ENCODE results near the gene TMEM207.

TMEM207 gene

GRCh38 chr3:190430906-190431305 is 18.8 kb downstream of the TMEM207 start:
- Histone ChIP-seq H3K9ac (ENCODE audit: low read depth, low read length) (no peak overlapping the region), H3K36me3 (ENCODE audit: insufficient read depth, low read length) (no peaks in the 10 kb centered on the region), H3K9me3 (ENCODE audit: control insufficient read depth, insufficient read depth, low read length) (no peaks in the 10 kb centered on the region), H3K4me1 (ENCODE audit: insufficient read depth, low read length) (no peaks in the 10 kb centered on the region)

DNA sequence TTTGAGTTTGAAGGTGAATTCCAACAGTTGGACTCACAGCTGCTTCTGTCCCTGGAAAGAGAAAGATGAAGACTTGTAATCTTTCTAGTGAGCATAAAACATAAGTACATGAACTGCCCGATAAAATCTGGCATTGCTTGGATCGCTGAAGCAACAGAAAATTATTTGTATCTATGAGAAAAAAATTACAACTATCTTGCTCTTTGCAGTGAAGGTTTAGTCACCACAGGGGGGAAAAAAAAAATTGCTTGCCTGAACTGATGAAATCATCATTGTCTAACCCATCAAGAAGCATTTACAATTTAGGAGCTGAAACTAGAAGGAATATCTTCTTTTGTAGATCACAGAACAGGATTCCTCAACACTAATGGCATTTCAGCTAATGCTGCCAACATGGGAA is 20.0 kb downstream of the TMEM207 start:
- Histone ChIP-seq H3K4me1 (ENCODE audit: insufficient read depth, low read length) (no peaks in the 10 kb centered on the region), H3K9ac (ENCODE audit: low read depth, low read length) (no peak overlapping the region), H3K36me3 (ENCODE audit: insufficient read depth, low read length) (no peaks in the 10 kb centered on the region), H3K9me3 (ENCODE audit: control insufficient read depth, insufficient read depth, low read length) (no peaks in the 10 kb centered on the region)

GRCh38 chr3:190426806-190427507 is 22.7 kb downstream of the TMEM207 start:
- Histone ChIP-seq H3K4me1 (ENCODE audit: insufficient read depth, low read length) (no peaks in the 10 kb centered on the region), H3K9me3 (ENCODE audit: control insufficient read depth, insufficient read depth, low read length) (no peaks in the 10 kb centered on the region), H3K9ac (ENCODE audit: low read depth, low read length) (no peak overlapping the region), H3K36me3 (ENCODE audit: insufficient read depth, low read length) (no peaks in the 10 kb centered on the region)

- H3K4me1 ChIP-seq (ENCODE audit: insufficient read depth, low read length), result no peaks in the 10 kb centered on the region
- no peaks in the 10 kb centered on the region for H3K36me3 ChIP-seq (ENCODE audit: insufficient read depth, low read length)
- no peak overlapping the region for H3K9ac ChIP-seq (ENCODE audit: low read depth, low read length)
- H3K9me3 ChIP-seq (ENCODE audit: control insufficient read depth, insufficient read depth, low read length), result no peaks in the 10 kb centered on the region
Measured at GRCh38 chr3:190425833-190426232, 23.9 kb downstream of the TMEM207 start.

- Histone ChIP-seq H3K36me3 (ENCODE audit: insufficient read depth, low read length) (no peaks in the 10 kb centered on the region), H3K9ac (ENCODE audit: low read depth, low read length) (no peak overlapping the region), H3K4me1 (ENCODE audit: insufficient read depth, low read length) (no peaks in the 10 kb centered on the region), H3K9me3 (ENCODE audit: control insufficient read depth, insufficient read depth, low read length) (no peaks in the 10 kb centered on the region)
Measured at GRCh38 chr3:190424478-190425439, 24.9 kb downstream of the TMEM207 start.

GRCh38 chr3:190424108-190424477 is 25.6 kb downstream of the TMEM207 start:
- no peaks in the 10 kb centered on the region for H3K4me1 ChIP-seq (ENCODE audit: insufficient read depth, low read length)
- H3K9ac ChIP-seq (ENCODE audit: low read depth, low read length), result no peak overlapping the region
- no peaks in the 10 kb centered on the region for H3K9me3 ChIP-seq (ENCODE audit: control insufficient read depth, insufficient read depth, low read length)
- H3K36me3 ChIP-seq (ENCODE audit: insufficient read depth, low read length), result no peaks in the 10 kb centered on the region

- Histone ChIP-seq H3K9me3 (ENCODE audit: control insufficient read depth, insufficient read depth, low read length) (no peaks in the 10 kb centered on the region; the same call in 1 of the 2 replicates), H3K4me1 (ENCODE audit: insufficient read depth, low read length) (no peaks in the 10 kb centered on the region), H3K36me3 (ENCODE audit: insufficient read depth, low read length) (no peaks in the 10 kb centered on the region), H3K9ac (ENCODE audit: low read depth, low read length) (no peak overlapping the region)
Measured at GRCh38 chr3:190414297-190414696, 35.4 kb downstream of the TMEM207 start.

DNA sequence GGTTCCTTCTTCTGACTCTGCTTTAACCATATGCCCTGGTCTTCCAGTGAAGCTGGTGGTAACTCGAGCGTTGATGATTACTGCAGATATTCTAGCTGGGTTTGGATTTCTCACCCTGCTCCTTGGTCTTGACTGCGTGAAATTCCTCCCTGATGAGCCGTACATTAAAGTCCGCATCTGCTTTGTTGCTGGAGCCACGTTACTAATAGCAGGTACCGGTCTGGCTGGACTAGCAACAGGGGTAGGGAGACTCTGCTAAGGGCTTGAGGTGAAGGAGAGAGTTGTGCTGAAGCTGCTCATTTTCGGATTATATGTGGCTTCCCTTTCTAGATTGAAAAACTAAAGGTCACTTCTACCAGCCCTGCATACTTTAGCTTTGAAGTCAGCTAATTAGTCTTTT is 45.0 kb downstream of the TMEM207 start:
- H3K4me1 ChIP-seq (ENCODE audit: insufficient read depth, low read length), result no peaks in the 10 kb centered on the region
- H3K9ac ChIP-seq (ENCODE audit: low read depth, low read length), result no peak overlapping the region
- H3K36me3 ChIP-seq (ENCODE audit: insufficient read depth, low read length), result no peaks in the 10 kb centered on the region
- H3K9me3 ChIP-seq (ENCODE audit: control insufficient read depth, insufficient read depth, low read length), result no peaks in the 10 kb centered on the region; the same call in 1 of the 2 replicates

DNA sequence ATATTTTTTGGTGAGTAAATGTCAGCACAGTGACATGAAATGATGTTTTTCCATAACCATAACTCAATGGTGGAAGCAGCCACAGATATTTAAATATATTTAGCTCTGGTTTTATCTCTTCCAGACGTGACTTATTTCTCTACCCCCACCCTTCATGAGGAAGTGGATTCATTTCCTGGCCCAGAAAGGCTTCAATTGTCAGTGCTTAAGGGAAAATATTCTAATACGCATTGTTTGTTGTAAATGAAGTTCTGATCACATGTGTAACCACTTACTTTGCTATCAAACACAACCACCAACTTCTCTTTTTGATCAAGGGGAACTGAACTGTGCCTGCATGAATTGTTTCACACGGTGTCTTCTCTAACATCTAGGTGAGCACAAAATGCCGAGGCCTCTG is 47.7 kb downstream of the TMEM207 start:
- H3K9me3 ChIP-seq (ENCODE audit: control insufficient read depth, insufficient read depth, low read length), result no peaks in the 10 kb centered on the region; the same call in 1 of the 2 replicates
- H3K36me3 ChIP-seq (ENCODE audit: insufficient read depth, low read length), result no peaks in the 10 kb centered on the region
- H3K9ac ChIP-seq (ENCODE audit: low read depth, low read length), result no peak overlapping the region
- no peaks in the 10 kb centered on the region for H3K4me1 ChIP-seq (ENCODE audit: insufficient read depth, low read length)

DNA sequence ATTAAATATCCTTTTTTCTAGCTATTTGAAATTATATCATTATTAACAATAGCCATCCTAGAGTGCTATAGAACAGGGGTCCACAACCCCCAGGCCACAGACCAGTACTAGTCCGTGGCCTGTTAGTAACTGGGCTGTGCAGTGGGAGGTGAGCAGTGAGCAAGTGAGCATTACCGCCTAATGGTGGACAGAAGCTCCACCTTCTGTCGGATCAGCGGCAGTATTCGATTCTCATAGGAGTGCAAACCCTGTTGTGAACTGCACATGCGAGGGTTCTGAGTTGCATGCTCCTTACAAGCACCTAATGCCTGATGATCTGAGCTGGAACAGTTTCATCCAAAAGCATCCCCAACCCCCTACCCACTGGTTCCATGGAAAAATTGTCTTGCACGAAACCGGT is 50.0 kb downstream of the TMEM207 start:
- Histone ChIP-seq H3K4me1 (ENCODE audit: insufficient read depth, low read length) (no peaks in the 10 kb centered on the region), H3K9me3 (ENCODE audit: control insufficient read depth, insufficient read depth, low read length) (no peaks in the 10 kb centered on the region; the same call in 1 of the 2 replicates), H3K36me3 (ENCODE audit: insufficient read depth, low read length) (no peaks in the 10 kb centered on the region), H3K9ac (ENCODE audit: low read depth, low read length) (no peak overlapping the region)

- no peaks in the 10 kb centered on the region for H3K9me3 ChIP-seq (ENCODE audit: control insufficient read depth, insufficient read depth, low read length)
- H3K4me1 ChIP-seq (ENCODE audit: insufficient read depth, low read length), result no peaks in the 10 kb centered on the region
- H3K9ac ChIP-seq (ENCODE audit: low read depth, low read length), result no peak overlapping the region
- H3K36me3 ChIP-seq (ENCODE audit: insufficient read depth, low read length), result no peaks in the 10 kb centered on the region
Measured at GRCh38 chr3:190397889-190398288, 51.8 kb downstream of the TMEM207 start.

DNA sequence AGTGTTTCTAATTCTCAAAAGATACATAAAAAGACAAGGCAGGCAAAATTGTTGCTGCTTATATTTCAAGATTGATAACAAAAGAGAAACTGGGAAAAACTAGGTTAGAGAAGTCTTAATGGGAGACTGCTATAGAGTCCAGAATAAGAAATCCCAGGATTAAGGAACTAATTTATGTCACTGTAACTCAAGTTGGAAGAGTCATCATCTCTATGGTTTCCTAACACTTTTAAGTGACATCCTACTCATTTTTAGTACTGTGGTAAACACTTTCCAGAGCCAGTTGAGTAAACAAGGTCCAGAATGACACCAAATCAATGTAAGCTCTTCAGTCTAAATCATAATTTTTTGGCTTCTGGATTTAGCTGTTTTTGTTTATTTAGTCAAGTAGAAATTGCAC is 53.7 kb downstream of the TMEM207 start:
- H3K9me3 ChIP-seq (ENCODE audit: control insufficient read depth, insufficient read depth, low read length), result no peaks in the 10 kb centered on the region
- no peaks in the 10 kb centered on the region for H3K4me1 ChIP-seq (ENCODE audit: insufficient read depth, low read length)
- no peak overlapping the region for H3K9ac ChIP-seq (ENCODE audit: low read depth, low read length)
- no peaks in the 10 kb centered on the region for H3K36me3 ChIP-seq (ENCODE audit: insufficient read depth, low read length)

- Histone ChIP-seq H3K9me3 (ENCODE audit: control insufficient read depth, insufficient read depth, low read length) (no peaks in the 10 kb centered on the region), H3K4me1 (ENCODE audit: insufficient read depth, low read length) (no peaks in the 10 kb centered on the region; the same call in 1 of the 2 replicates), H3K36me3 (ENCODE audit: insufficient read depth, low read length) (no peaks in the 10 kb centered on the region), H3K9ac (ENCODE audit: low read depth, low read length) (no peak overlapping the region)
Measured at GRCh38 chr3:190388703-190389102, 61.0 kb downstream of the TMEM207 start.

GRCh38 chr3:190387578-190388213 is 62.0 kb downstream of the TMEM207 start, which contains the start of gene CLDN16:
TSS of gene CLDN16 (plus strand) at chr3:190388163. CDS start at chr3:190388330, 167 bp downstream.
- Histone ChIP-seq H3K36me3 (ENCODE audit: insufficient read depth, low read length) (no peaks in the 10 kb centered on the region), H3K9me3 (ENCODE audit: control insufficient read depth, insufficient read depth, low read length) (no peaks in the 10 kb centered on the region), H3K9ac (ENCODE audit: low read depth, low read length) (no peak within 1 kb of the TSS), H3K4me1 (ENCODE audit: insufficient read depth, low read length) (no peaks in the 10 kb centered on the region; the same call in 1 of the 2 replicates)

Data from ES-I3 (cell line).